Neural crest cell (in vitro differentiated cells): Measurements from ENCODE around the gene RPL27A. TPM values are rescaled to one million over a fixed set of nuclear protein-coding genes. Genes with fewer than 3 reads are reported as not detected.

Source experiments
- DNase-seq: peaks from one replicate; pipeline ENCODE4 v3.0.0; 2021; ENCODE audit warnings: low read depth, mixed read lengths, low spot score
- H3K27ac Mint-ChIP-seq: one replicate; pipeline ENCODE4 v1.8.0; 2021; ENCODE audit warnings: mild to moderate bottlenecking, mixed read lengths; ENCODE audit not compliant: unreplicated experiment
- H3K27me3 Mint-ChIP-seq: 2 replicates; pipeline ENCODE4 v1.8.0; 2021; ENCODE audit warnings: low read depth, mild to moderate bottlenecking, mixed read lengths
- H3K36me3 Mint-ChIP-seq: 2 replicates; pipeline ENCODE4 v1.8.0; 2021; ENCODE audit warnings: low read depth, mild to moderate bottlenecking, mixed read lengths
- H3K4me1 Mint-ChIP-seq: 2 replicates; pipeline ENCODE4 v1.8.0; 2021; ENCODE audit warnings: mixed read lengths
- H3K4me3 Mint-ChIP-seq: one replicate; pipeline ENCODE4 v1.8.0; 2021; ENCODE audit warnings: mild to moderate bottlenecking, mixed read lengths
- H3K9me3 Mint-ChIP-seq: 2 replicates; pipeline ENCODE4 v1.8.0; 2021; ENCODE audit warnings: mixed read lengths
- CTCF ChIP-seq: fragments of 200-600 bp; sonication (generic); conservative IDR thresholded peaks from 2 replicates; pipeline ENCODE4 v1.5.0; 2021; ENCODE audit warnings: antibody characterized with exemption, mild to moderate bottlenecking
- long read RNA-seq: library from polyadenylated mRNA; unstranded; transcript quantifications from one replicate; pipeline ENCODE4 v2.0.0, GENCODE V29; 2020
- total RNA-seq: library from RNA; stranded (reverse); gene quantifications from 2 replicates; pipeline ENCODE4 v1.2.1, GENCODE V29; 2021

Gene RPL27A
- total RNA-seq, result 711 and 720 TPM in 2 replicates
- long read RNA-seq, full-length matches to known transcripts, result 503 of 518 reads
- long read RNA-seq, partial matches to known transcripts, result 2 of 518 reads
- long read RNA-seq, other reads (novel, unspliced or antisense), result 13 of 518 reads

GRCh38 chr11:8682303-8683114 is at the start of gene RPL27A, which contains the start of gene TRIM66:
TSS of gene RPL27A (plus strand) at chr11:8682792. CDS start at chr11:8682814, 22 bp downstream.
TSS of gene TRIM66 (minus strand) at chr11:8682665. CDS start at chr11:8672274, 10,391 bp downstream.
- peak within 1 kb of the TSS; percentile 97 for H3K27ac Mint-ChIP-seq
- peak; percentile 99 for DNase-seq
- H3K9me3 Mint-ChIP-seq, result peaks cover 6% of the 10 kb centered on the region
- peaks cover 2% of the 10 kb centered on the region for H3K27me3 Mint-ChIP-seq
- peak; percentile 34 for TF ChIP-seq CTCF
- peaks cover 52% of the 10 kb centered on the region for H3K4me1 Mint-ChIP-seq
- peak within 1 kb of the TSS; percentile 99 for H3K4me3 Mint-ChIP-seq
- peaks cover 33% of the 10 kb centered on the region for H3K36me3 Mint-ChIP-seq

- no peak overlapping the region for H3K4me3 Mint-ChIP-seq
- no peaks in the 10 kb centered on the region for H3K4me1 Mint-ChIP-seq
- H3K9me3 Mint-ChIP-seq, result peaks cover 4% of the 10 kb centered on the region
- no peak overlapping the region for H3K27ac Mint-ChIP-seq
- no peak for DNase-seq
- peaks cover 12% of the 10 kb centered on the region for H3K36me3 Mint-ChIP-seq
- H3K27me3 Mint-ChIP-seq, result no peaks in the 10 kb centered on the region
- TF ChIP-seq CTCF, result no peak
Measured at GRCh38 chr11:8634498-8634897, 48.1 kb upstream of the RPL27A start.

GRCh38 chr11:8636127-8636526 is 46.5 kb upstream of the RPL27A start:
- no peak for TF ChIP-seq CTCF
- DNase-seq, result no peak
- Mint-ChIP-seq H3K27me3 (no peaks in the 10 kb centered on the region), H3K36me3 (peaks cover 12% of the 10 kb centered on the region), H3K4me1 (no peaks in the 10 kb centered on the region), H3K4me3 (no peak overlapping the region), H3K27ac (no peak overlapping the region), H3K9me3 (peaks cover 4% of the 10 kb centered on the region)

- H3K4me1 Mint-ChIP-seq, result no peaks in the 10 kb centered on the region
- H3K27ac Mint-ChIP-seq, result no peak overlapping the region
- DNase-seq, result no peak
- no peaks in the 10 kb centered on the region for H3K27me3 Mint-ChIP-seq
- H3K36me3 Mint-ChIP-seq, result peaks cover 12% of the 10 kb centered on the region
- H3K9me3 Mint-ChIP-seq, result peaks cover 4% of the 10 kb centered on the region
- H3K4me3 Mint-ChIP-seq, result no peak overlapping the region
- TF ChIP-seq CTCF, result no peak
Measured at GRCh38 chr11:8638300-8638699, 44.3 kb upstream of the RPL27A start.

- TF ChIP-seq CTCF, result no peak
- no peak overlapping the region for H3K4me3 Mint-ChIP-seq
- H3K27ac Mint-ChIP-seq, result no peak overlapping the region
- H3K9me3 Mint-ChIP-seq, result peaks cover 4% of the 10 kb centered on the region
- H3K36me3 Mint-ChIP-seq, result peaks cover 12% of the 10 kb centered on the region
- no peak for DNase-seq
- H3K4me1 Mint-ChIP-seq, result no peaks in the 10 kb centered on the region
- H3K27me3 Mint-ChIP-seq, result no peaks in the 10 kb centered on the region
Measured at GRCh38 chr11:8639655-8640054, 42.9 kb upstream of the RPL27A start.
